IMR-90 (cell line): Measurements from ENCODE around the gene AKAP1. TPM values are rescaled to one million over a fixed set of nuclear protein-coding genes. Genes with fewer than 3 reads are reported as not detected.

Experiments used
- ATAC-seq: fragments of 200-7000 bp; cut with Tn5 transposase; 2 replicates; pipeline ENCODE4 v1.9.1; 2020; ENCODE audit warnings: low read depth, mild to moderate bottlenecking, moderate library complexity
- BruUV-seq: library from RNA; stranded (reverse); fragments of 400-500 nt; replicated peaks from 2 replicates; lab custom pipeline; 2021; lab: Mats Ljungman, UMichigan
- CTCF ChIA-PET: fragments of 300-600 bp; formaldehyde crosslinking; extraction: SDS; loops from one replicate; lab custom pipeline; 2021; ENCODE audit warnings: antibody characterized with exemption; lab: Yijun Ruan, JAX
- POLR2A ChIA-PET: fragments of 300-600 bp; sonication (Branson Sonifier 250); formaldehyde crosslinking; loops from one replicate; lab custom pipeline; 2022; ENCODE audit warnings: antibody characterized with exemption; ENCODE audit not compliant: unreplicated experiment; lab: Charles Lee
- DNase-seq: peaks from one replicate; pipeline ENCODE4 v3.0.0; 2013
- H2AFZ ChIP-seq: replicated peaks from 2 replicates; pipeline ENCODE3; 2013; ENCODE audit warnings: low read length, mild to moderate bottlenecking; ENCODE audit not compliant: poor library complexity
- H2AK5ac ChIP-seq: 2 replicates; pipeline ENCODE4 v1.6.1; 2013; ENCODE audit warnings: low read depth, low read length, inconsistent platforms
- H2AK9ac ChIP-seq: replicated peaks from 2 replicates; pipeline ENCODE3; 2013; ENCODE audit warnings: mild to moderate bottlenecking, low read depth, low read length, moderate library complexity; ENCODE audit not compliant: poor library complexity
- H2BK120ac ChIP-seq: 2 replicates; pipeline ENCODE4 v1.6.1; 2013; ENCODE audit warnings: low read depth, low read length, inconsistent platforms
- H2BK15ac ChIP-seq: 3 replicates; pipeline ENCODE4 v1.6.1; 2013; ENCODE audit warnings: low read depth, low read length, inconsistent platforms
- H2BK20ac ChIP-seq: 2 replicates; pipeline ENCODE4 v1.6.1; 2013; ENCODE audit warnings: low read depth, mild to moderate bottlenecking, inconsistent platforms, low read length, moderate library complexity
- H2BK5ac ChIP-seq: 2 replicates; pipeline ENCODE4 v1.6.1; 2013; ENCODE audit warnings: mild to moderate bottlenecking, low read depth, low read length, inconsistent platforms; ENCODE audit not compliant: poor library complexity, severe bottlenecking
- H3K14ac ChIP-seq: replicated peaks from 2 replicates; pipeline ENCODE4 v1.6.1; 2013; ENCODE audit warnings: low read depth, low read length, inconsistent platforms
- H3K18ac ChIP-seq: 2 replicates; pipeline ENCODE4 v1.6.1; 2013; ENCODE audit warnings: low read depth, low read length, control low read depth
- H3K23ac ChIP-seq: 2 replicates; pipeline ENCODE4 v1.6.1; 2013; ENCODE audit warnings: low read depth, low read length, inconsistent platforms
- H3K27ac ChIP-seq: 2 replicates; pipeline ENCODE4 v1.5.1; 2013; ENCODE audit warnings: mild to moderate bottlenecking, control low read depth, low read length; ENCODE audit not compliant: insufficient read depth
- H3K27me3 ChIP-seq: 2 replicates; pipeline ENCODE4 v1.6.1; 2013; ENCODE audit warnings: low read length; ENCODE audit not compliant: control insufficient read depth, insufficient read depth
- H3K36me3 ChIP-seq: 2 replicates; pipeline ENCODE4 v1.6.1; 2013; ENCODE audit warnings: low read length, mixed read lengths; ENCODE audit not compliant: control insufficient read depth, insufficient read depth
- H3K4ac ChIP-seq: 2 replicates; pipeline ENCODE4 v1.6.1; 2013; ENCODE audit warnings: low read depth, low read length, inconsistent platforms
- H3K4me1 ChIP-seq: 2 replicates; pipeline ENCODE4 v1.6.1; 2013; ENCODE audit warnings: low read length, mixed read lengths; ENCODE audit not compliant: control insufficient read depth, insufficient read depth
- H3K4me2 ChIP-seq: 2 replicates; pipeline ENCODE4 v1.6.1; 2013; ENCODE audit warnings: low read depth, mild to moderate bottlenecking, control low read depth, low read length, moderate library complexity
- H3K4me3 ChIP-seq: 2 replicates; pipeline ENCODE4 v1.5.1; 2013; ENCODE audit warnings: low read depth, mild to moderate bottlenecking, control low read depth, low read length, moderate library complexity; ENCODE audit not compliant: insufficient read depth
- H3K56ac ChIP-seq: 2 replicates; pipeline ENCODE4 v1.6.1; 2013; ENCODE audit warnings: low read length, inconsistent platforms; ENCODE audit not compliant: insufficient read depth; ENCODE audit errors: extremely low read depth
- H3K79me1 ChIP-seq, 2 experiments: 2 replicates each; pipeline ENCODE4 v1.6.1; 2013; ENCODE audit warnings: low read length in 2 of 2, inconsistent platforms in 1 of 2, low read depth in 1 of 2
- H3K9ac ChIP-seq: 2 replicates; pipeline ENCODE4 v1.6.1; 2013; ENCODE audit warnings: low read depth, low read length, control low read depth
- H3K9me1 ChIP-seq: 2 replicates; pipeline ENCODE4 v1.6.1; 2013; ENCODE audit warnings: low read length, inconsistent platforms; ENCODE audit not compliant: insufficient read depth
- H3K9me3 ChIP-seq: 2 replicates; pipeline ENCODE4 v1.6.1; 2013; ENCODE audit warnings: low read length; ENCODE audit not compliant: control insufficient read depth, insufficient read depth
- H4K20me1 ChIP-seq: 2 replicates; pipeline ENCODE4 v1.6.1; 2013; ENCODE audit warnings: low read length, inconsistent platforms; ENCODE audit not compliant: insufficient read depth
- H4K5ac ChIP-seq: 2 replicates; pipeline ENCODE4 v1.6.1; 2013; ENCODE audit warnings: mild to moderate bottlenecking, low read depth, low read length, control low read depth
- H4K8ac ChIP-seq, 2 experiments: 2 replicates each; pipeline ENCODE4 v1.6.1; 2013; ENCODE audit warnings: low read depth in 2 of 2, low read length in 2 of 2, control low read depth in 1 of 2, inconsistent platforms in 1 of 2
- H4K91ac ChIP-seq: 2 replicates; pipeline ENCODE4 v1.6.1; 2013; ENCODE audit warnings: low read depth, low read length, inconsistent platforms; ENCODE audit not compliant: insufficient read depth
- CEBPB ChIP-seq: IDR thresholded peaks from 2 replicates; pipeline ENCODE4 v1.6.1; 2012; ENCODE audit warnings: low read depth, low read length, improper control_type of control experiment
- RCOR1 ChIP-seq: IDR thresholded peaks from 2 replicates; pipeline ENCODE4 v1.6.1; 2012; ENCODE audit warnings: mild to moderate bottlenecking, low read length, improper control_type of control experiment; ENCODE audit not compliant: insufficient replicate concordance
- WGBS, 2 experiments: methylation state at CpG; one replicate each; pipeline versions ENCODE4 v1.1.5 to v1.1.7; 2013; ENCODE audit warnings: missing lambda C conversion rate in 2 of 2; ENCODE audit not compliant: insufficient read length in 1 of 2; ENCODE audit errors: extremely low coverage in 2 of 2; 5-methylcytosine and 5-hydroxymethylcytosine counted together
- dilution Hi-C: fragments of 300-500 bp; cut with HindIII; formaldehyde crosslinking; loops from one replicate; pipeline ENCODE4 v1.14.3; 2018; ENCODE audit warnings: low sequenced_read_pairs; ENCODE audit not compliant: unreplicated experiment
- in situ Hi-C: fragments of 300-500 bp; cut with MboI; formaldehyde crosslinking; loops from 3 replicates; pipeline ENCODE4 v1.14.3; 2019; ENCODE audit warnings: low sequenced_read_pairs, inconsistent platforms, mixed read lengths
- intact Hi-C: fragments of 100-400 bp; cut with micrococcal nuclease; formaldehyde crosslinking; loops from 2 replicates; pipeline ENCODE4 v1.10.0; 2022
- polyA plus RNA-seq, 3 experiments: library from polyadenylated mRNA; depleted of rRNA; stranded (reverse); fragments of >200 nt; gene quantifications; 2 replicates each; pipeline ENCODE4 v1.2.3, GENCODE V29; 2012; ENCODE audit warnings: low replicate concordance in 1 of 3
- total RNA-seq: library from RNA; depleted of rRNA; stranded (reverse); fragments of >200 nt; gene quantifications from 2 replicates; pipeline ENCODE4 v1.2.3, GENCODE V29; 2012

AKAP1 gene
- total and polyA plus RNA-seq, 2 of the 4 experiments (the other 2 are of a cell fraction), result 10.2 to 17.4 TPM

DNA sequence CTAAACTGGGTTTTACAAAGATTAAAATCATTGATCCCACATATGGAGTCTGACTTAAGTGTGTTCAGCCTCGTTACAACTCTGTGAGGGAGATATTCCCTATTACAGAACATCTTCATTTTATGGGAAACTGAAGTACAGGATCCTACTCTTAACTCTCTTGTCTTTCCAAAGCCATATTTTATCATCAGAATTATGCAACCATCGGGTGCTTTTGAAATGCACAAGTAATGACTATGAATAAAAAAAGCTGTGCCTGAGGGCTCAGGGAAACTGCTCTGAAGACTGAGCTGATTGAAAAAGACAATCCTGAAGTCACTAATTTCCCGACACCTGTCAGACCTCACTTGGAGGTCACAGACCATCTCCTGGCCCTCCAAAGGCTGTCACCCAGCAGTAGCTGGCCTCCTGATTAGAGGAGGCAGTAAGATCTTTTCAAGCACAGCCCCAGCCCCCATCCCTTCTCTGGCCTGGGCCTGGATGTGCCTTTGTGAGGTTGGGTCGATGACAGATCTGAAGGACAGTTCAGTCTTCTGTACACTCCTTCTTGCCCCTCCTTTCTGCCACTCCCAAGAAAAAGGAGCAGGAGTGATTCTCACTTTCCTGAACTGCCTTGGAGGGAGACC lies 5.6 kb downstream of the AKAP1 start:
- Histone ChIP-seq H3K9me3 (no peaks in the 10 kb centered on the region), H2AK5ac (no peak overlapping the region), H3K79me1 (peaks cover 17 to 28% of the 10 kb centered on the region in 2 experiments; a peak in 3 of 4 replicates), H3K27ac (no peak overlapping the region), H2BK20ac (no peak overlapping the region), H3K14ac (no peak overlapping the region), H3K4me3 (no peak overlapping the region), H2AFZ (no peak overlapping the region), H3K56ac (no peak overlapping the region), H3K27me3 (no peaks in the 10 kb centered on the region), H2BK120ac (no peak overlapping the region), H4K20me1 (peaks cover 4% of the 10 kb centered on the region), H3K4ac (no peak overlapping the region), H3K4me2 (no peak overlapping the region), H2BK5ac (no peak overlapping the region), H4K91ac (no peak overlapping the region), H3K36me3 (no peaks in the 10 kb centered on the region), H2AK9ac (peak overlapping the region; percentile 37), H4K8ac (no peak overlapping the region), H4K5ac (no peak overlapping the region), H3K4me1 (peaks cover 1% of the 10 kb centered on the region; the same call in 1 of the 2 replicates), H3K9ac (no peak overlapping the region), H2BK15ac (no peak overlapping the region), H3K18ac (no peak overlapping the region), H3K23ac (no peak overlapping the region), H3K9me1 (no peaks in the 10 kb centered on the region)
- dilution Hi-C loops (no loop called here), intact Hi-C loops (no loop called here), in situ Hi-C loops (no loop called here)
- no peak for TF ChIP-seq RCOR1
- TF ChIP-seq CEBPB, result 0 out of 2 replicates have a peak, but pooled peaks have one; percentile 9
- ChIA-PET POLR2A (no interaction called here), CTCF (no interaction called here)
- DNase-seq (peak; percentile 5), ATAC-seq (no peak)
- no TSS peak for BruUV-seq
- WGBS, 2 experiments, result no CpG with 5 or more reads among the region's 4 CpGs
